Glomerular visceral epithelial cell (primary cell): ENCODE results near the gene DCN.
"Not testable (repeated sequence)": the region's sequence is repeated elsewhere in the genome, so short reads cannot be mapped to it uniquely, and the experiment has no call there.

Experiments
- DNase-seq: peaks from one replicate; pipeline ENCODE4 v3.0.0-alpha.2; 2016; ENCODE audit errors: extremely low spot score

The DCN gene, protein sequence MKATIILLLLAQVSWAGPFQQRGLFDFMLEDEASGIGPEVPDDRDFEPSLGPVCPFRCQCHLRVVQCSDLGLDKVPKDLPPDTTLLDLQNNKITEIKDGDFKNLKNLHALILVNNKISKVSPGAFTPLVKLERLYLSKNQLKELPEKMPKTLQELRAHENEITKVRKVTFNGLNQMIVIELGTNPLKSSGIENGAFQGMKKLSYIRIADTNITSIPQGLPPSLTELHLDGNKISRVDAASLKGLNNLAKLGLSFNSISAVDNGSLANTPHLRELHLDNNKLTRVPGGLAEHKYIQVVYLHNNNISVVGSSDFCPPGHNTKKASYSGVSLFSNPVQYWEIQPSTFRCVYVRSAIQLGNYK

DNA sequence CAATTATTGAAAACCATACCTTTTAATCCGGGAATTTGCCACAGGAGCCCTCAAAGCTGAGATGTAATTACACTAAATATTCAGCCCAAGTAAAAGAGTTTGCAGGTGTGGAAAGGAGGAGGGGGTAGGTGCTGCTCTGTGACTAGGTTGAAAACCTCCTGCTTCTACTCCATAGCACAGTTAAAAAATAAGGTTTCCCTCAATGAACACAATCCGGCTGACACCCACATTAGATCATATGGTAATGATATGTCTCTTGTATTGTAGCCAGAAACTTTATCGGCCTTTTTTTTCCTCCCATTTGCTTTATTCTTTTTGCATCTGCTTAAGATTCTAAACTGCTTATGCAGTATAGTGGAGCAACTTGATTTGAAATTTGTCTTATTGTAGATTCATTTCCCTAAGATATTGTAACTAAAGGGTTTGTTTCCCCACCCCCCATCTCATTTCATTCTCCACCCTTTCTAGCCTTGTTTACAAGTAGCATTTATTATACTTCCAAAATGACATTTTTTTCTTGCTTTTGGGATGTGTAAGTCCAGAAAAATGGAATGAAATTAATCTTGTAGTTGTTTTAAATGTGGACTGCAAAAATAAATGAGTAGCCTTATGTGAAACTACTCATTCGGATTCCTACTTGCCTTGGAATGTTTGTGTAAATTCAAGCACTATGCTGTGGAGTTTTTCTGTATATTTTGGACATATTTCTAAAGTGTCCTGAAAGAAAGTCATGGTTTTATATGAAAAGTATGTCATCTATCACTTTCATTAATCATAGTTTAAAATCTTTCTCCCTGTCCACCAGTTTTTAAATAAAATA lies at the start of gene DCN:
Gene DCN (minus strand): TSS at position 182 of the 820 bp plus-strand sequence. CDS start 4,265 bp downstream, outside the sequence.
- peak; percentile 2 for DNase-seq

DNA sequence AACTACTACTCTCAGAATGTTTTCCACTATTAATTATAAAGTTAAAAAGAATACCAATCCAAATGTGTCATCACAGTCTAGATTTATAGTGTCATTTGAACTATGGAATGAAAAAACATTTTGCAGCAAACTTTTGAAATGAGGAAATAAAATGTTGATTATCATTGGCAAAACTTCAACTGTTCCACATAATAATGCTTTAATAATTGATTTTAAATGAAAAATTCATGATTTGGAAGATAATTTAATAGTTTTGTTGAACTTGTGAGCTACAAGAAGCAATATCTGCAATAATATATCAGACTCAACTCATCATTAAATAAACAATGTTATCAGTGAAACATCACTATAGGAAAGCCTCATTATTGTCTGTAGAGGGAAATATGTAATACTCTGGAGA lies 48.2 kb upstream of the DCN start:
- no peak for DNase-seq

DNA sequence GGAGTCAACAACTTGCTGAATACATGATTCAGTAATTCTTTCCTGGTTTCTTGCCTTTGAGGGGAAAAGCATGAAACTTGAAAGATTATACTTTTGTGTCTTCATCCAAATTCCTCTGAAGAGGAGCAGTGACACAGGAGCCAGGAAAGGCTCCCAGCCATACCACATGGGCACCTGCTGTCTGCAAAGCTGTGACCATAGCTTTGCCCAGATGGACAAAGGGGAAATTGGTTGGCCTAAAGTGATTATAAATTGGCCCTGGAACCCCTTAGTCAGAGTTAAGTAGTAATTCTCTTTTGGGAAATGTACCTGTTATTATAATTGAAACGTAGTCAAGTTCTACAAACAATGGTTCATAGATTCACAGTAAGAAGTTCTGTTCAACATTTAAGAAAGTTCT lies 44.3 kb upstream of the DCN start:
- DNase-seq = no peak

DNA sequence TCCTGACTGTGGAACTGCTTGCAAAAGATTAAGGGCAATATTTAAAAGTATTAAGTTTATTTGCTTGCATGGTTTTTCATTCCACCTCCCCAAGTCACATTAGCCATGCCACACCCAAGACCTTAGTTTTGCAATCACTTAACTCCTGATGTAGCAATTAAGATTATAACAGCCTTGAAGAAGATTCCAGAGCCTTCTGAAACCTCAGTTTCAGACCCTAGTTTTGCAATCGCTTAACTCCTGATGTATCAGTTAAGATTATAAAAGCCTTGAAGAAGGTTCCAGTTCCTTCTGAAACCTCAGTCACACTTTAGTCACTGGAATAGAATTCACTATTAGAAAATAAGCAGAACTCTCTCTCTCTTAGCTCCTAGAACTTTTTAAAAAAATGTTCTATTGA lies 42.7 kb upstream of the DCN start:
- DNase-seq = no peak

DNA sequence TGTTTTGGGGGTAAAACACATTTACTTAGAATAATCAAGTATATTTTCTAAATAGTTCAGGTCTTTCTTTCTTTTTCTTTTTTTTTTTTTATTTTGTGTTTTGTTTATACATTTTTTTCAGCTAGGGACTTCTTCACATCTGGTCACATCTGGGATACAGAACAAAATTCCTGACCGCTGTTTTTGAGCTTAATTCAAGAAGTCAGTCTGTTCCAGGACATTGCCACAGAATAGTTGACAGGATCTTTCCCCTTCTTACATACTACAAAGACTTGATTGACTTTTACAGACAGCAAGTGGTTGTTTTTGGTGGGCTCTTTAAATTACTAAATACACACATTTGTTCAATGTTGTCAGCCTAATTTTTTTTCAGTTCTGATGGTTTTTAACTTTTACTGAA lies 41.8 kb upstream of the DCN start:
- no peak for DNase-seq

DNA sequence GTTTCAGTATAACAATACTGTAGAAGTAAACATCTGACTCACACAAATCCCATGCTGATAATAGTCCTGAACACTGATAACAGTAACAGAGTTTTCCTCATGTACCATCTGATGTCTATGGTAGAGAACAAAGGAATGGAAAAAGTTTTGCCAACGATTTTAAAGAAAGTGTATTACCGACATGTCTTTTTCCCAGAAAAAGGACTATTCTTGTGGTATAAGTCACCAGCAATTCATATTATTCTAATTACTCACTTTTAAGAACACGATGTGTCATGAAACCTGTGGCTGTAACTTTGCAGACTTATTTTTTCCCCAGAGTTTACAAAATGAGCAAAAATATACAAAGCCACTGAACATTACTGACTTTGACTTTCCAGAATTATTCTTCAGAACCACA lies 40.1 kb upstream of the DCN start:
- peak; percentile 23 for DNase-seq

DNA sequence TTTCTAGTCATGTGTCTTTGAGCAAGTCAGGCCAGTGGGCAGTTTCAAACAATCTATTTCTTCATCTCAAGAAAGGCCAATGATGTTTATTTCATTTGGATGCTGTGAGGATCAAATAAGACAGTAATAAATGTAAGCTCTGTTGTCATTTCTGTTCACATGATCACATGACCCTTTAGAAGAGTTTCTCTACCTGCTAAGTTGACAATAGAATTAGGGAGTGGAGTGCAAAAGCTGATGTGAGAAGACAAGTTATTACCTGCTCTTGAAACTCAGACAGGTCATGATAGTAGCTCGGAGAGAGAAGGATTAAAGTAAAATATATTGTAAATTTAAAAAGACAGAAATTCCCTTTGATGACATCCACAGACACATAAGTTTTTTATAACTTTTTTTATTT lies 37.3 kb upstream of the DCN start:
- no peak for DNase-seq

DNA sequence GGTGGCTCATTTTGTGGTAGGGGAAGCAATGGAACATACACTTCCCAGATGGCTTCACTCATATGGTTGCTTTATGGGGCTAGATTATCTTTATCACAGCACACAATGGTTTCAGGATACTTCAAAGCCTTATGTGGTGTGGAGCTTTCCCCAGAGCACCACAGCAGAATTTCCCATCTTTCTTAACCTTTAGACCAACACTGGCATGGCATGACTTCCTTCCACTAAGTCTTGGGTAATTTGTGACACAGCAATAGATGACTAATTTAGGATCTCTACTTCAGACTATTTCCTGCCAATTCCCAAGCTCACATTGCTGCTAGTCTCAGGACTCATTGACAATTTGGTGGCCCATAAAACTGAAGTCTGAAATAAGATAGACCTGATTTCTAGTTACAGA lies 36.9 kb upstream of the DCN start:
- peak; percentile 42 for DNase-seq

DNA sequence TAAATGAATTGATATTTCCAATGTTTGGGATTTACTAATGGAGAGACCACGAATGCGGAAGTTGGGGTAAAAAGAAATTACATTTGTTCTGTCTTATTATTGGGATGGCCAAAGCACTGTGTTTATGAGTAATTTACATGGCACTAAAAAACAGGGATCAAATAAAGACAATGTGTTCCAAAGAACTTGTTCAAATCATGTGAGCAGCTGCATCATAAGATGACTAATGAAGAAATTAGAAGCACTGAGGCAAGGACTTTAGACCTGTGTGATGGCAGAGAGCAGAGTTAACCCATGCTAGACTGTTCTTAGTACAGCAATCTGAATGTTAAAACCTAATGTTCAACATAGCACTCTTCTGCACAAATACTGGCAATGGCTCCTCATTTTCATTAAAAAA lies 34.3 kb upstream of the DCN start:
- no peak for DNase-seq

DNA sequence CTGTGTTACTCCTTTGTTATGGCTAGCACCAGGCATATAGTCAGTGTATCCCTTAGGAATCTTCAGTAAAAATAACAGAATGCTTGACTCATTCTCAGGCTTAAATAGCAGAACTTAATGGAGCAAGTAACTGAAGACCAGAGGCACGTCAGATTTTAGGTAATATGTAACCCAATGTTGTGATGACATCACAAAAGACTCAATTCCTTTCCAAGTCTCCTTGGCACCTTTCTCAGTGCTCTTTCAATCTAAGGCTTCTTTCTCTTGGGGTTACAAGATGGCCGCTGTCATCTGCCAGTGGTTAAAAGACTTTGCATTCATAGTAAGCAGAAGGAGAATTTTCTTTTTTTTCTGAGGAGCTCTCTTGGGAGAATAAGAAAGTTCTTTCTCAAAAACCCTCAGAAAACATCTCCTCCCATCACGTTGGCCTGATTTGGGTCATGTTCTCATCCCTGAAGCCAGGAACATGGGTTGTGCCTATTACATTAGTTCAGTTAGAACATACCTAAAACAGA lies 33.4 kb upstream of the DCN start:
- peak; percentile 84 for DNase-seq

DNA sequence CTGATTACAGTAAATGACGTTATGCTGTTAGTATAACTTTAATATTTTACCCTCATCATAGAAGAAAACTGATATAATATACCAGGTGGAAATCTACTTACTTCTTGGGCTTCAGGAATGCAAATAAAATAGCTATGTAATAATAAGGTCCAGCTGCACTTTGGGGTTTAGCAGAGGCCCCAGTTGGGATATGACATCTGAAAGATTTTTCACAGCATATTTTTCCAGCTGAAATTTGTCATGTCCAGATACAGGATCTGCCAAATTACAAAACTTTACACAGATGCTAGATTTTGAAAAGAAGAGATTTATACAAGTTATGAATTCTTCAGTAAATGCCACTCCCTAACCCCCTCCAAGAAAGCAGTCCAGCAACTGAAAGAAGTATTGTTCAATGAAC lies 29.2 kb upstream of the DCN start:
- no peak for DNase-seq

DNA sequence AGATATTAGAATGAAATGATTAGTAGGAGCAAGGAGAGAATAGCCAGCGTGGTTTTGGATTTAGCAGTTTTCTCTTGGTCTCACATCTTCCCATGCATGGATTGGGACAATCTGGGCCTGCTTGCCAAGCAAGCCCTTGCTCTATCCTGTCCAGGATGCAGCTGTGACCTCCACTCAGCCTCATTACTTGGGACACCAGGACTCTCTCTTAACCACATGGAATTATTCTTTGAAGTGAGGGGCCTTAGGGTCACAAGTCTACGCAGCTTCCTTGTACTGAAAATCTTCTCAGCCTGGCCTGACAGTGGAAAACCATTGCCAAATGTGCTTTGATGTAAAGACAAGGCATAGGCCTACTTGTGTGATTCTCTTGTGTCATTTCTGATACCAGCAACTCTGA lies 28.0 kb upstream of the DCN start:
- no peak for DNase-seq

DNA sequence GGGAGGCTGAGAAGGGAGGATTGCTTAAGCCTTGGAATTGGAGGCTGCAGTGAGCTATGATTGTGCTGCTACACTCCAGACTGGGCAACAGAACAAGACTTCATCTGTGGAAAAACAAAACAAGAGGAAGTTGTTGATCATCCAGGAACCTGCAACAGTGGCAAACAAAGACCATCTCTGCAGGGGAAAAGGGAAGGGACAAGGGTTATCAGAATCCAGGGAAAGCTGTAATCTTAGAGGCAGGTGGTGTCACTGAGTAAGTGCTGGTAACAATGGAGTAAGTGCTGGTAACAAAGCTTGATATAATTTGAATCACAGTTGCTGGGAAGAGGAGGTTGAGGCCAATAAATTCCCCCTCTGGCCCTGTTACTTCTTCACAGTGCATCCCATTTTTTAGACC lies 27.5 kb upstream of the DCN start:
- DNase-seq = no peak

DNA sequence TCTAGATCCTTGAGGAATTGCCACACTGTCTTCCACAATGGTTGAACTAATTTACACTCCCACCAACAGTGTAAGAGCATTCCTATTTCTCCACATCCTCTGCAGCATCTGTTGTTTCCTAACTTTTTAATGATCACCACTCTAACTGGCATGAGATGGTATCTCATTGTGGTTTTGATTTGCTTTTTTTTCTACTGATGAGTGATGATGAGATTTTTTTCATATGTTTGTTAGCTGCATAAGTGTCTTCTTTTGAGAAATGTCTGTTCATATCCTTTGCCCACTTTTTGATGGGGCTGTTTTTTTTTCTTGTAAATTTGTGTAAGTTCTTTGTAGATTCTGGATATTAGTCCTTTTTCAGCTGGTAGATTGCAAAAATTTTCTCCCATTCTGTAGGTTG lies 24.7 kb upstream of the DCN start:
- not testable (repeated sequence) for DNase-seq

DNA sequence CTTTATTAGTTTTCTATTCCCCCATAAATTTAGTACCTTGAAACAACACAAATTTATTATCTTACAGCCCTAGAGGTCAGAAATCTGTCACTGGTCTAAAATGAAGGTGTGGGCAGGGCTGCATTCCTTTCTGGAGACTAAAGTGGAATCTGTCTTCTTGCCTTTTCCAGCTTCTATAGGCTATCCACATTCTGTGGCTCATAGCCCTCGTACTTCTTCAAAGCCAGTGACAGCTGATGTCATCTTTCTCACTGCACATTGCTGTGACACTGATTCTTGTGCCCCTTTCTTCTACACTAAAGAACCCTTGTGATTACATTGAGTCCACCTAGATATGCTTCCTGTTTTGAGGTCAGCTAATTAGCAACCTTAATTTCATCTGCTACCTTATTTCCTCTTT lies 23.2 kb upstream of the DCN start:
- peak; percentile 11 for DNase-seq

DNA sequence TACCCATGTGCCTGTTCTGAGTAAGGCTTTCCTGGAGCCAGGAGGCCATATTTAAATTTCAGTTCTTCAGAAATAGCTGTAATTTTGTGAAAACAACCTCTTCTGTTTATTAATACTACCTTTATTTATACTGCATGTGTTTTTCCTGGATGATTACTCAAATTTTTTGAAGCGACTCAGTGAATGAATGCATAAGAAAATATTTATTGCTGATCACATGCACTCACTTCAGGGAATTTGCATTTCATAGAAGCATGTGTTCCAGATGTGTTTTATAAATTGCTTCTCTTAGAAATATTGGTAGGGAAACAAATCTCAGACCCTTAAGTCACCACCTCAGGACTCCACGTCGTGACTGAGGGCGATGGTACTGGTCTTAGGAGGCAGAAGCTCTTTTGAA lies 21.8 kb upstream of the DCN start:
- DNase-seq = no peak

DNA sequence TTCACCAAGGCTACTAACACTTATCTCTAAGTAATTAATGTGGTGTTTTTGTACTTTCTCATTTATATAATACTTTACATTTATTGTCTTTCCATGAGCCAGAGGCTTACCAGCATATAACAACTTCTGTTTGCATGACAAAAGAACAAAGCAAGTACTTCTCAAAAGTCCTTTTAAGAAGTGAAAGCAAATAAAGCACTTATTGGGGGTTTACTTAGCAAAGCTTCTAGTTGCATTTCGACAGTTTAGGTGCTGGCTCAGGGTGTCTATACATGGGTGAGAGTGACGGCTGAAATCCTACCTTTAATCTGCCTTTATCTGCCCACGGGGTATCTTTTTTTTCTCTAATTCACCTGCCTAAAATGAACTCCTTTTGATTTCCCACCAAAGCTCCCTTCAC lies 21.0 kb upstream of the DCN start:
- no peak for DNase-seq

DNA sequence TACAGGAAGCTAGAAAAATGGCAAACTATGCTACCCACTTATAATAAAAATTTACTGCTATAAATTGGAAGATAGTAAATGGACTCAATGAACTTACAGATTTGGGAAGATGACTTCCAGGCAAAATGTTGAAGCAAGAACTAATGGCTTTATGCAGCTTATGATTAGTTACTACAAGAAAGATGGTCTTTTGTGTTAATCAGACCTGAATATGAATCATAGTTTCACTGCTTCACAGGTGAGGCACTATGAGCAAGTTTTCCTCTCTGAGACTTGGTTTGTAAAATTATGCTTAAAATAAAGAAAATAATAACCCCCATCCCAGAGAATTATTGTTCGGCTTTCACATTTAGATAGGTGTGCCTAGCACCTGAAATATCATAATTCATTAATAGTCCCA lies 19.8 kb upstream of the DCN start:
- DNase-seq = no peak

DNA sequence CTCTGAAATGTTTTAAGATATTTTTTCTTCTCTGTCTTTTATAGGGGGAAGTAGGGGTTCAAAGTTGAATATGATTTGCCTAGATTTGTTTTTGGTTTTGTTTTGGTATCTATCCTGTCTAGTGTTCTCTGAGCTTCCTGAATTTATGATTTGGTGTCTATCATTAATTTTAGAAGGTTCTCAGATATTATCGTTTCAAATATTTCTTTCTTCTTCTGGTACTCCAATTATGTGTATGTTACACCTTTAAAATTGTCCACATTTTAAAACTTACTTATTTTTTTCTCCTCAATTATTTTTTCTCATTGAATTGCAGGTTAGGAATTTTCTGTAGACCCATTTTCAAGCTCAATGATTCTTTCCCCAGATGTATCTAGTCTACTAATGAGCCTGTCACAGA lies 13.8 kb upstream of the DCN start:
- no peak for DNase-seq

DNA sequence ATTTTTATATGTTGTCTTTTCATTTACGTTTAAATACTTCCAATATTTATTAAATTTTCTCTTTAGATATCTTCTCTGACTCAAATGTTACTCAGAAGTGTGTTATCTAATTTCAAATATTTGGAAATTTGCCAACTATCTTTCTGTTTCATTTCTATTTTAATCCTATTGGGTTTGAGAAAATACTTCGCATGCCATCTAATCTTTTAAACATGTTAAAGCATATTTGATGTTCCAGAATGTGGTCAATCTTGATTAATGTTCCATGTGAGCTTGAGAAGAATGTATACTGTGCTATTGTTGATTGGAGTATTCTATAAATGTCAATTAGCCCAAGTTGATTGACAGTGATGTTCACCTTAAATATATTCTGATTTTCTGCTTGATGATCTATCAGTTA lies 11.9 kb upstream of the DCN start:
- DNase-seq = no peak

DNA sequence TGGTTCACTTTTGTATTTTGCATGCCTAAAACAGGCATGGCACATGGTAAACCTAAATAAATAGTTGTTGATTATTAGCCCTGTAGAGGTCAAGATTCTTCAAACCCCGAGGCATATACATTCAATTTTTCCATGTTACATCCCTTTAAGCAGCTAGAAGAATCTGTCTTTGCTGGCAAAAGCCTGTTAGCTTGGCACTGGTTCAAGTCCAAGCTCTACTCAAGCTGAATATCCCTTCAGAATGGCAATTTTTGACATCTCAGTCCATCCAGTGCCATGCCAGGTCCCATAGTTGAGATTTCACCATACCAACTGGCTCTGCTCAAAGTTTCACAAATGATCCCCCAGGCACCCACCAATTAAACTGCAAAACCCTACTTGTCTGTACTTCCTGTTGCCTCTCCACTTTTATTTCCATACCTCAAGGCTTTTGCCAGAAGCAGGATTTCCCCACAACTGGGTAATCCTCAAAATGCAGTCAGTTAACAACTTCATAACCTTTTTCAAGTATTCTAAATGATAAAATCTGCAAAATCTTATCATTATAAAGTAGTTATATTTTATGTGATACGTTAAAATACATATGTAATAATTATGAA lies 9.0 kb upstream of the DCN start:
- no peak for DNase-seq

DNA sequence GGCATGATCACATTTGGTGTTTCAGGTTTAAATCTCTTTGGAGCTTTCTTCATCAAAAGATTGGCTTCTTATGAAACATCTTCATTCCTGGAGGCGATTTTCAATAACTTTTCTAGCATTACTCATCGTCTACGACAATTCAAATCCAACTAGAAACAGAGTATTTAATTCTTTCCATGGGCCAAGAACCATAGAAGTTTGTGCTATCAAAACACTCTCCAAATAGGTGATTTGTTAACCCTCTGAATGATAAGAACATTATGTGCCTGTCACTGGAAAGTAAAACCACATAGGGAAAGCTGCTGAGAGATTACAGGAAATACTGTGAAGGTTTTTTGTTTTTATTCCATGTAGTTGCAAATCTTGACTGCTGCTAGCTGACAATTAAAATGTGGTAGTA lies 6.9 kb upstream of the DCN start:
- no peak for DNase-seq

DNA sequence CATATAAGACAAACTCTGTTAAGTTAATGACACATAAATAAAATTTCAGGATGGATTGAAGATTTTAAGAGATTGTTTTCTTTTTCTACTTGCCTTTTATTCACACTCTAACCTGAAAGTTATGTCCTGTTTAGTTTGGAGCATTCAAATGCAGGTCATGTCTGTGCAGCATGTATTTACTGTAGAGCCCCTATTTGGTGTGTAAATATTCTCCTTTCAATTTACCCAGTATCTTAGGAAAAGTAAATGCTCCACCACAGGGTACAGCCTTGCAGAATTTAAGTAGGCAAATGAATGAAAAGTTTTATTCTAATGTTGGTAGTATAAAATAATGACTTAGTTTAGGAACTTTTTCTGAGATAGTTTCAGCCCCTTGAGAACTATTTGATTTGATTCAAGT lies 6.2 kb upstream of the DCN start:
- no peak for DNase-seq
